Measurements from ENCODE around the gene SLC44A3. TPM values are rescaled to one million over a fixed set of nuclear protein-coding genes. Genes with fewer than 3 reads are reported as not detected.
"Not testable (repeated sequence)": the region's sequence is repeated elsewhere in the genome, so short reads cannot be mapped to it uniquely, and the experiment has no call there.

Gene SLC44A3
- total and polyA plus RNA-seq, 2 experiments from 2014 or later, result 2.9 to 4.5 TPM

GRCh38 chr1:94840381-94840780, 20.2 kb downstream of the SLC44A3 start:
- not testable (repeated sequence) for H3K4me1 ChIP-seq (ENCODE audit: insufficient read depth); H2AFZ ChIP-seq; H3K27ac Mint-ChIP-seq; H3K36me3 ChIP-seq (ENCODE audit: insufficient read depth); H3K79me2 ChIP-seq (replicated peaks; ENCODE audit: insufficient read depth); DNase-seq (ENCODE audit: low spot score); H3K4me1 Mint-ChIP-seq; H3K4me3 ChIP-seq; ATAC-seq; H3K27ac ChIP-seq (ENCODE audit: low read depth); H4K20me1 ChIP-seq (replicated peaks; ENCODE audit: insufficient read depth); H3K27me3 ChIP-seq (ENCODE audit: insufficient read depth); H3K4me2 ChIP-seq; H3K9me2 ChIP-seq (ENCODE audit: insufficient read depth); H3K9me3 Mint-ChIP-seq; H3K4me3 Mint-ChIP-seq; H3F3A ChIP-seq (replicated peaks; ENCODE audit: low read depth); H3K36me3 Mint-ChIP-seq (ENCODE audit: low read depth)
- peaks cover 10% of the 10 kb centered on the region for H3K27me3 Mint-ChIP-seq (ENCODE audit: insufficient read depth, low read depth, poor library complexity)

DNA sequence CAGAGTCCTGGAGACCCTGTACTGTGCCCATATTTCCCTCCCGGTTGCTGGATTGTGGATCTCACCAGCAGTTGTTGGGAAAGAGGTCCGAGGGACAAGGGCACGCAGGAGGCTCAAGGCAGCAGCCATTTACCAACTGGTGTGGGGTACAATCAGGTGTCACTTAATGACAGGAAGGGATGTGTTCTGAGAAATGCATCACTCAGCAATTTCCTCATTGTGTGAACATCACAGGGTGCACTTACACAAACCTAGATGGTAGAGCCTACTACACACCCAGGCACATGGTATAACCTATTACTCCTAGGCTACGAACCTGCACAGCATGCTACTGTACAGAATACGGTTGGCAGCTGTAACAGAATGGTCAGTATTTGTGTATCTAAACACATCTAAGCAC, 20.7 kb downstream of the SLC44A3 start:
- Histone ChIP-seq H3K27me3 (ENCODE audit: insufficient read depth) (no peaks in the 10 kb centered on the region), H3K36me3 (ENCODE audit: insufficient read depth) (no peaks in the 10 kb centered on the region), H3K4me3 (no peak overlapping the region), H3K79me2 (replicated peaks; ENCODE audit: insufficient read depth) (no peaks in the 10 kb centered on the region), H4K20me1 (replicated peaks; ENCODE audit: insufficient read depth) (no peaks in the 10 kb centered on the region), H2AFZ (no peak overlapping the region), H3K9me2 (ENCODE audit: insufficient read depth) (no peaks in the 10 kb centered on the region), H3K4me2 (no peak overlapping the region), H3K4me1 (ENCODE audit: insufficient read depth) (no peaks in the 10 kb centered on the region), H3K27ac (ENCODE audit: low read depth) (no peak overlapping the region), H3F3A (replicated peaks; ENCODE audit: low read depth) (no peaks in the 10 kb centered on the region)
- Mint-ChIP-seq H3K4me1 (no peaks in the 10 kb centered on the region; the same call in 2 of the 3 replicates), H3K27ac (no peak overlapping the region), H3K4me3 (no peak overlapping the region), H3K36me3 (ENCODE audit: low read depth) (no peaks in the 10 kb centered on the region), H3K9me3 (no peaks in the 10 kb centered on the region), H3K27me3 (ENCODE audit: insufficient read depth, low read depth, poor library complexity) (peaks cover 10% of the 10 kb centered on the region)
- DNase-seq (ENCODE audit: low spot score) (no peak), ATAC-seq (no peak)
- TF ChIP-seq EZH2 (IDR thresholded peaks at IDR 0.05; ENCODE audit: low read depth, unreplicated experiment), result no peak
- TF ChIP-seq CREB1 (CRISPR knock-in tag; IDR thresholded peaks at IDR 0.05; ENCODE audit: low read depth), result no peak
- TF ChIP-seq ETS1 (IDR thresholded peaks at IDR 0.05), result no peak

DNA sequence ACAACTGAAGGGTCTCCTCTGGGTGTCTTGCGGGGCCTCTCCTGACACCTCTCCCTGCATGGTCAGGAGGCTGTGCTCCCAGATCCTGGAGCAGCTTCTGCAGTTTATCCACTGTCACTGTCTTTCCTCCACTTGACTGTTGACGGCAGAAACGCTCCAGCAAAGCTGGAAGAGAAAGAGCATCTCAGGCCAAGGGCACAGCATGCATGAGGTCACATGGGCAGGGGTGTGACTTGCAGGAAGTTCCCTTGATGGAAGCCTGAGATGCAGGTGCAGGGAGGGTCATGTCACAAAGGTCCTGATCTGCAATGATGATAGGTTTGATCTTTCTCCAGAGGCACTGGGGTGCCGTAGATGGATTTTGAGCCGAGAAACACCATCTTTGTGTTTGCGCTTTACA, 23.3 kb downstream of the SLC44A3 start:
- ATAC-seq (no peak), DNase-seq (ENCODE audit: low spot score) (no peak)
- Histone ChIP-seq H3K4me2 (no peak overlapping the region), H4K20me1 (replicated peaks; ENCODE audit: insufficient read depth) (no peaks in the 10 kb centered on the region), H3K79me2 (replicated peaks; ENCODE audit: insufficient read depth) (no peaks in the 10 kb centered on the region), H3K4me3 (no peak overlapping the region), H3K9me2 (ENCODE audit: insufficient read depth) (no peaks in the 10 kb centered on the region), H3K36me3 (ENCODE audit: insufficient read depth) (no peaks in the 10 kb centered on the region), H3K4me1 (ENCODE audit: insufficient read depth) (no peaks in the 10 kb centered on the region), H3K27me3 (ENCODE audit: insufficient read depth) (no peaks in the 10 kb centered on the region), H3F3A (replicated peaks; ENCODE audit: low read depth) (no peaks in the 10 kb centered on the region), H3K27ac (ENCODE audit: low read depth) (no peak overlapping the region), H2AFZ (no peak overlapping the region)
- no peak overlapping the region for H3K4me3 Mint-ChIP-seq
- no peaks in the 10 kb centered on the region for H3K9me3 Mint-ChIP-seq
- H3K27ac Mint-ChIP-seq, result no peak overlapping the region
- no peaks in the 10 kb centered on the region; the same call in 2 of the 3 replicates for H3K4me1 Mint-ChIP-seq
- no peaks in the 10 kb centered on the region for H3K36me3 Mint-ChIP-seq (ENCODE audit: low read depth)
- peaks cover 8% of the 10 kb centered on the region for H3K27me3 Mint-ChIP-seq (ENCODE audit: insufficient read depth, low read depth, poor library complexity)
- TF ChIP-seq ZNF331 (CRISPR knock-in tag; IDR thresholded peaks at IDR 0.05; ENCODE audit: low read depth) (no peak), STAT1 (IDR thresholded peaks at IDR 0.05; ENCODE audit: unreplicated experiment) (no peak), NANOG (IDR thresholded peaks at IDR 0.05; ENCODE audit: borderline replicate concordance) (no peak), JUNB (IDR thresholded peaks at IDR 0.05; ENCODE audit: unreplicated experiment) (no peak)
- TF ChIP-seq, protein P1, sequence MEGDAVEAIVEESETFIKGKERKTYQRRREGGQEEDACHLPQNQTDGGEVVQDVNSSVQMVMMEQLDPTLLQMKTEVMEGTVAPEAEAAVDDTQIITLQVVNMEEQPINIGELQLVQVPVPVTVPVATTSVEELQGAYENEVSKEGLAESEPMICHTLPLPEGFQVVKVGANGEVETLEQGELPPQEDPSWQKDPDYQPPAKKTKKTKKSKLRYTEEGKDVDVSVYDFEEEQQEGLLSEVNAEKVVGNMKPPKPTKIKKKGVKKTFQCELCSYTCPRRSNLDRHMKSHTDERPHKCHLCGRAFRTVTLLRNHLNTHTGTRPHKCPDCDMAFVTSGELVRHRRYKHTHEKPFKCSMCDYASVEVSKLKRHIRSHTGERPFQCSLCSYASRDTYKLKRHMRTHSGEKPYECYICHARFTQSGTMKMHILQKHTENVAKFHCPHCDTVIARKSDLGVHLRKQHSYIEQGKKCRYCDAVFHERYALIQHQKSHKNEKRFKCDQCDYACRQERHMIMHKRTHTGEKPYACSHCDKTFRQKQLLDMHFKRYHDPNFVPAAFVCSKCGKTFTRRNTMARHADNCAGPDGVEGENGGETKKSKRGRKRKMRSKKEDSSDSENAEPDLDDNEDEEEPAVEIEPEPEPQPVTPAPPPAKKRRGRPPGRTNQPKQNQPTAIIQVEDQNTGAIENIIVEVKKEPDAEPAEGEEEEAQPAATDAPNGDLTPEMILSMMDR (conservative IDR thresholded peaks at IDR 0.05; ENCODE audit: low read depth in 2 of 2), result no peak
- TF ChIP-seq, protein P2, sequence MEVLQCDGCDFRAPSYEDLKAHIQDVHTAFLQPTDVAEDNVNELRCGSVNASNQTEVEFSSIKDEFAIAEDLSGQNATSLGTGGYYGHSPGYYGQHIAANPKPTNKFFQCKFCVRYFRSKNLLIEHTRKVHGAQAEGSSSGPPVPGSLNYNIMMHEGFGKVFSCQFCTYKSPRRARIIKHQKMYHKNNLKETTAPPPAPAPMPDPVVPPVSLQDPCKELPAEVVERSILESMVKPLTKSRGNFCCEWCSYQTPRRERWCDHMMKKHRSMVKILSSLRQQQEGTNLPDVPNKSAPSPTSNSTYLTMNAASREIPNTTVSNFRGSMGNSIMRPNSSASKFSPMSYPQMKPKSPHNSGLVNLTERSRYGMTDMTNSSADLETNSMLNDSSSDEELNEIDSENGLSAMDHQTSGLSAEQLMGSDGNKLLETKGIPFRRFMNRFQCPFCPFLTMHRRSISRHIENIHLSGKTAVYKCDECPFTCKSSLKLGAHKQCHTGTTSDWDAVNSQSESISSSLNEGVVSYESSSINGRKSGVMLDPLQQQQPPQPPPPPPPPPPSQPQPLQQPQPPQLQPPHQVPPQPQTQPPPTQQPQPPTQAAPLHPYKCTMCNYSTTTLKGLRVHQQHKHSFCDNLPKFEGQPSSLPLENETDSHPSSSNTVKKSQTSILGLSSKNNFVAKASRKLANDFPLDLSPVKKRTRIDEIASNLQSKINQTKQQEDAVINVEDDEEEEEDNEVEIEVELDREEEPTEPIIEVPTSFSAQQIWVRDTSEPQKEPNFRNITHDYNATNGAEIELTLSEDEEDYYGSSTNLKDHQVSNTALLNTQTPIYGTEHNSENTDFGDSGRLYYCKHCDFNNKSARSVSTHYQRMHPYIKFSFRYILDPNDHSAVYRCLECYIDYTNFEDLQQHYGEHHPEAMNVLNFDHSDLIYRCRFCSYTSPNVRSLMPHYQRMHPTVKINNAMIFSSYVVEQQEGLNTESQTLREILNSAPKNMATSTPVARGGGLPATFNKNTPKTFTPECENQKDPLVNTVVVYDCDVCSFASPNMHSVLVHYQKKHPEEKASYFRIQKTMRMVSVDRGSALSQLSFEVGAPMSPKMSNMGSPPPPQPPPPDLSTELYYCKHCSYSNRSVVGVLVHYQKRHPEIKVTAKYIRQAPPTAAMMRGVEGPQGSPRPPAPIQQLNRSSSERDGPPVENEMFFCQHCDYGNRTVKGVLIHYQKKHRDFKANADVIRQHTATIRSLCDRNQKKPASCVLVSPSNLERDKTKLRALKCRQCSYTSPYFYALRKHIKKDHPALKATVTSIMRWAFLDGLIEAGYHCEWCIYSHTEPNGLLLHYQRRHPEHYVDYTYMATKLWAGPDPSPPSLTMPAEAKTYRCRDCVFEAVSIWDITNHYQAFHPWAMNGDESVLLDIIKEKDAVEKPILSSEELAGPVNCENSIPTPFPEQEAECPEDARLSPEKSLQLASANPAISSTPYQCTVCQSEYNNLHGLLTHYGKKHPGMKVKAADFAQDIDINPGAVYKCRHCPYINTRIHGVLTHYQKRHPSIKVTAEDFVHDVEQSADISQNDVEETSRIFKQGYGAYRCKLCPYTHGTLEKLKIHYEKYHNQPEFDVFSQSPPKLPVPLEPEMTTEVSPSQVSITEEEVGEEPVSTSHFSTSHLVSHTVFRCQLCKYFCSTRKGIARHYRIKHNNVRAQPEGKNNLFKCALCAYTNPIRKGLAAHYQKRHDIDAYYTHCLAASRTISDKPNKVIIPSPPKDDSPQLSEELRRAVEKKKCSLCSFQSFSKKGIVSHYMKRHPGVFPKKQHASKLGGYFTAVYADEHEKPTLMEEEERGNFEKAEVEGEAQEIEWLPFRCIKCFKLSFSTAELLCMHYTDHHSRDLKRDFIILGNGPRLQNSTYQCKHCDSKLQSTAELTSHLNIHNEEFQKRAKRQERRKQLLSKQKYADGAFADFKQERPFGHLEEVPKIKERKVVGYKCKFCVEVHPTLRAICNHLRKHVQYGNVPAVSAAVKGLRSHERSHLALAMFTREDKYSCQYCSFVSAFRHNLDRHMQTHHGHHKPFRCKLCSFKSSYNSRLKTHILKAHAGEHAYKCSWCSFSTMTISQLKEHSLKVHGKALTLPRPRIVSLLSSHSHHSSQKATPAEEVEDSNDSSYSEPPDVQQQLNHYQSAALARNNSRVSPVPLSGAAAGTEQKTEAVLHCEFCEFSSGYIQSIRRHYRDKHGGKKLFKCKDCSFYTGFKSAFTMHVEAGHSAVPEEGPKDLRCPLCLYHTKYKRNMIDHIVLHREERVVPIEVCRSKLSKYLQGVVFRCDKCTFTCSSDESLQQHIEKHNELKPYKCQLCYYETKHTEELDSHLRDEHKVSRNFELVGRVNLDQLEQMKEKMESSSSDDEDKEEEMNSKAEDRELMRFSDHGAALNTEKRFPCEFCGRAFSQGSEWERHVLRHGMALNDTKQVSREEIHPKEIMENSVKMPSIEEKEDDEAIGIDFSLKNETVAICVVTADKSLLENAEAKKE (CRISPR knock-in tag; IDR thresholded peaks at IDR 0.05), result no peak

All from GM23338 (cell line).